Stimulated activated naive CD4-positive, alpha-beta T cell (primary cell): ENCODE results near the gene GPR87.

Experiments
- DNase-seq, 6 experiments: peaks; one replicate each; lab custom pipeline; 2025; lab: John Stamatoyannopoulos, UW

Gene GPR87

DNA sequence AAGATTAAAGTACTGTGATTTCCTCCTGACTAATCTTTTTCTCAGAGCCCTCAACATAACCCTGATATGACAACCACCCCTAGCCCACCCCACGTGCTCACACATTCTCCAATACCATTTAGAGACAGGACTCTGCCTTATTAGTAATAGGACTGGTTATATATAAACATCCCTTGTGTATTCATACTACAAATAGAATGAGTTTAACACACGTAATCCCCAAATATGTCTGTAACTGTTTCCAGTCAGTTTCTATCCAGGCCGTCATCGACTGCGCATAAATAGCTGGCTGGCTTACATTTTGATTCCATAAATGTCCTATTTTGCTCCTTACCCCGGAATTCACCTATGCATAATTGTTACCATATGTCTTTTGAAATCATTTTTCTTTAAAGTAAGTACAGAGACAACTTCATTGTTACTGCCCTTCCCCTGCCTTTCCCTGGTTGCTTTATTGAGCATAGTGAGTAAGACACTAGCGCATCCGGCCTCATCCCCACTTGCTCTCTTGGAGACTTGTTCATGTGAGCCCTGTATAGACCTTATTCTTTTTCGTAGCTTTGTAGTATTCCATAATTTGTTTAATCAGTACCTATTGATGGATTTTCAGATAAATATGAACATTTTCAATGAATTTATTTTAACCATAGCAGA, 34.8 kb downstream of the GPR87 start:
- DNase-seq = no peak

DNA sequence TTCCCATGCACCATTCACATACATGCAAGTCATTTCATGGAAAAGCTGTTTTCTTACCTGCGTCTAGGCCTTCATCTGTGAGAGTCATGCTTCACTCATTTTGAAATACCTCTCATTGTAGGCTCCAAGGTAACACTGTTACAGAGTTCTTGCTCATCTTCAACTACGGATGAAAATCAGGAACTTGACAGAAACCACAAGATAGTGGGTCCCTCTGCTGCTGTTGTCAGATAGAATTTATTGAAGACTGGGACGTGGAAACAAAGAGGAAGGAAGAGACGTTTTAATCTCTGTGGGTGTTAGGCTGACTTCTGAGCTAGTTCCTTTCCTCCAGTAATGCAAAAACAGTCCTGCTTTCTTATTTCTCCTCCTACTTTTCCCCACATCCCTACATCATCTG, 38.4 kb downstream of the GPR87 start, which contains the start of gene P2RY14:
Gene P2RY14, minus strand, starts transcription at position 313 of the 400 bp plus-strand sequence. CDS start 64,226 bp downstream, outside the sequence.
- DNase-seq = peak in 2 of 6 experiments; percentile 5 to 9

DNA sequence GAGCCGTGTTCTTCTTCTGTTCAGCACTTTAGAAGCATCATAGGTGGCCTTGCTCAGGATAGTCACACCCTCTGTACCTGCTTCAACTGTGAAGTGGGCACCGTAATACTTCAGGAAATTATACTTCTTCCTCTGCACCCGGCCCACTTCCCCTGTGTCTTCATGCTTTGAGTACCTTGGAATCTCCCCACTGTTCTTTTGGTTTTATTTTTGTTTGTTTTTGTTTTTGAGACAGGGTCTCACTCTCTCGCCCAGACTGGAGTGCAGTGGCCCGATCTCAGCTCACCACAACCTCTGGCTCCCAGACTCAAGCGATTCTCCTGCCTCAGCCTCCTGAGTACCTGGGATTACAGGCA, 40.0 kb downstream of the GPR87 start:
- peak in 5 of 6 experiments; percentile 1 to 36 (median 10) for DNase-seq

DNA sequence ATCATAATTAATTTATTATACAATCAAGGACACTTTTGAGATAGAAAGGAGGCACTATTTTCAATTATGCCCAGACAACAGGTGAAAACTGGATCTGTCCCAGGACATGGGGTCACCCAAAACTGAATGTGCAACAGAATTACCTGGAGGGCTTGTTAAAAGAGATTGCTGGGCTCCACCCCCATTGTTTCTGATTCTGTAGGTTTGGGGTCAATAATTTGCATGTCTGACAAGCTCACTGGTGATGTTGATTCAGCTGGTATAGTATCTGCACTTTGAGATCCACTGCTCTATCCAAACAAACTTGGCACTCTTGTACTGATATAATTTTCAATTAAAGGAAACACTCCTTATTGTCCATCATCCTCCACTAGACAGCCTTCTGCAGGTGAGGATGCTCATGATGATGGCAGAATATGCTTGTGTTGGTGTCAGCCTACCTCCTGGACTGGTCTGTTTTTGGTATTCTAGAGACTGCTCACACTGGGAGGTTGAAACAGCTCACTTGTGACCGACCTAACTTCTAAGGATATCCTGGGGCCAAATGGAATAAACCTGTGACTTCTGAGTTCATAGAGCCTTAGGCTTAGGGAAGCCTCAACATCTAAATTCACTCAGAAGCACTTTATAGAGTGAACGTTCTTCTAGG, 40.5 kb downstream of the GPR87 start:
- no peak for DNase-seq

DNA sequence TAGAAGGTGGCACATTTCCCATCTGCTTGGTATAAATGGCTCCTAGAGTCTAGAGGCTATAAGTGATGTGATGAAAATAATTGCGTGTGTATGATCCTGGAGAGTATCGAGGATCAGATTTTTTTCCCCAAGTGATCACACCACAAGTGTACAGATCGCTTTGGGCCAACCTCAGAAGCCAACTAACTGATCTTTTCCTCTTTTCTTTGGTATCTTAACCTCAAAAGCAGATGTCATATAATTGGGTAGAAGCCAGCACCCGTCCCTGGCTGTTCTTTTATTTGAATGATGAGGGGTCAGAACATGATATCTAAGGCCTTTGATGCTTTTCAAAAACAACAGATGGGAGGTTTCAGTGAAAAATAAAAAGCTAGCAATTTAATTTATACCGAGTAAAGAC, 41.5 kb downstream of the GPR87 start:
- DNase-seq = no peak

DNA sequence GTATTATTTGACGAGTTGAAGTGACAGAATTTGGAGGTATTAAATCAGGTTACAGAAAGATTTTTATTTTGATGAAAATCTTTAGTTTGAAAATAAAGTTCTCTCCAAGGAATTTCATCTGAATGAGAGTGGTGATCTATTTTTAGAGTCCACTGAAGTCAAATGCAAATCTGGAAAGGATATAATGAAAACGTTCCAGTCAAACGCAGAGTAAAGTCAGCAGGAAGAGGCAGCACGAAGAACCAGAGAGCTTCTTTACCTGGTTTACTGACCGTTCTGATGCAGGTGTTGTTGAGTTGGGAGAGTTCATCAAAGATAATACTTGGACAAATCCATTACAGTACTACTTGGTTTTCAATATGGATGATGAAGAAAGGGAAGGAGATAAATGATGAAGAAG, 47.0 kb downstream of the GPR87 start:
- DNase-seq = no peak

DNA sequence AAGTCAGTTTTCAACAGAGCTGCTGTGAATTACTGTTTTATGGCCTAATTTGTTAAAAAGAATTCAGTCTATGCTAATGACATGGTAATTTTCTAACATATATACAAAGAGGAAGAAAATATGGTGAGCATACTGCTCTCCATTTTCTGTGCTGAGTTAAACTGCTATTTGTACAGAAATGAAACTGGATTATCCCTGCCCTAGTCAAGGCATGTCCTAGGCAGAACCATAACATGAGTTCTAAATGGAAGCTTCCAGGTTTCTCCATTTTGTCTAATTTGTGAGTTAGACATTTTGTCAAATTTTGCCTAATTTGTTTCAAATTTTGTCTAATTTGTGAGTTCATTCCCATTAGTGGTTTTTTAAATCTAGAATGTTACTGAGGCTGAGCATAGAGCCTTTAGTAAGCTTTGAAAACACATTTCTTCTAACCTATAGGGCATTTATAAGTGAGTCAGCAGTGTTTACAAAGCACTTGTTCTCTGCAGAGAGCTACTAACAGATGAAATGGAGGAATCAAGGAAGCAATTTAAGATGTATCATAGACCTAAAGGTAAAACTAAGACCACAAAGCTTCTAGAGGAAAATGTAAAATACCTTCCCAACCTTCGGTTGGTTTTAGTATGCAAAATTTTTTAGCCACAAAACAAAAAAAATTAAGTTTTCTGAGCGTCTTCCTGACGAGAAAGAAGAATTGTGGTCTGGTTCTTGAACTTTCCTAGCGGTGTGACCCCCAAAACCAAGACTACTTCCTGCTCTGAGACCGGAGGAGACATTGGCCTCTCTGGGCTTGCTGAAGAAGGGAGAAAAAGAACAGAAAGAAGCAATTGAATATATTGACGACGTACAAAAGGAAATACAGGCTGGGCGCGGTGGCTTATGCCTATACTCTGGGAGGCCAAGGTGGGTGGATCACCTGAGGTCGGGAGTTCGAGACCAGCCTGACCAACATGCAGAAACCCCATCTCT, 48.1 kb downstream of the GPR87 start:
- peak in 2 of 6 experiments; percentile 4 to 24 for DNase-seq

DNA sequence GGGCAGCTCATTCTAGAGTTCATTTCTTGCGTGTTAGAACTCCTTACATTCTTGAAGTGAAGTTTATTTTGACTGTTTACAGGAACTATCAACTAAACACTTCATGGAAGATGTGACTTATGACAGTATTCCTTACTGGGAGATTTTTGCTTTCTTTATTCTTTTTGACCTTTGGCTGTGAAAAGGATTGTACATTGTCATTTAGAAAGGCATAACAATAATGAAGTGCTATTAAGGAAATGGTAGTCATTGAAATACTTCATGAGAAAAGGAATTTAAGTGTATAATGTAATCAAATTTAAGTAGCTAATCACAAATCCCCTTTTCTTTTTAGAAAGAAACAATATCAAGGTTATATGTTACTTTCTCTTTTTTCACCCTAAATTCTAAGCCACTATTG, 49.6 kb downstream of the GPR87 start:
- no peak for DNase-seq

DNA sequence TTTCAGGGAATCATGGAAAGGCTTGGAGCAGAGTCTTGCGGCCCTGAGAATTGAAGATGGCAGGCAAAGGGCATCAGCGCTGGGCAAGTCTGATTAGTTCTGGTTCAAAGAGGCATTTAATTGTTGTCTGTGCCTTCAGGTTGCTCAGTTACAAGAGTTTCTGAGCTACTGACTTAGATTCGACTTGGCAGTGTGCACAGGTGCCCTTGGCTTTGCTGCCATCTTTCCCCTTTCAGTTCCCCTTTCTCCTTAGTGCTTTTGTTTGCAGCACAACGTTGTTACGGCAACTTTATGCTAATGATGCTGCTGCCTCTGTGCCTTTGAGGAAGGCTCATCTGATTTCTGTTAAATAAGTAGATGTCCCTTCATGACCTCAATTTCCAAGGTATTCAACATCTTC, 50.8 kb downstream of the GPR87 start:
- DNase-seq = no peak

DNA sequence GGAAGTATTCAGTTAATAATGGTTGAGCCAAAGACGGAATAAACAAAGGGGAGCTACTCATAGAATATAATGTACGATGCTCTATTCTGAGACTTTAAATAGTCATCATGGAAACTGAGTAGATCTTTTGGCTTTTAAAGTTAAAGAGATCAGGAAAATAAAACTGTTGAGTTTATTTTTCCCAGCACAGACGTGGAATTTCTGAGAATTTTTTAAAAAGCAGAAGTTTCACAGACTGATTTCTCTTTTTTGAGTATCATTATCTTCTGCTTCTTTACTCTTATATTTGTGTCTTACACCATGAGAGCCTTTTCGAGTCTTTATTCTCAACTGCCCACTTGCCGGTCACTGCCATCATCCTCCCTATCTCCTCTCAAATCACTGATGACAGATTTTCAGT, 51.5 kb downstream of the GPR87 start:
- DNase-seq = no peak

DNA sequence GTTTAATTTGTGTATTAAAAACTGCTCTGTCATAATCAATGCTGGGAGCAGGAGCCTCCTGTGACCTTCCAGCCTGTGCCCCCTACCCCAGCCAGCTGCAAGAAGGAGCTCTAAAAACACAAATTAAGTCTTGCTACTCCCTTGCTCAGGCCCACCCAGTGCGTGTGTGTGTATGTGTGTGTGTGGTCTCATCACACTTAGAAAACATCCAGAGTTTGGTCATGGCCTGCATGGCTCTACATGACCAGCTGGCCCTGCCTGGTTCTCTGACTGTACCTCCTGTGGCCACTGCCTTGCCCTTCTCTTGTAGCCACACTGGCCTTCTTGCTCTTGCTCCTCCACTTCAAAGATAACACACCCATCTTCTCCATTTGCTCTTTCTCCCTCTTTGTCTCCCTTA, 52.0 kb downstream of the GPR87 start:
- DNase-seq = no peak

DNA sequence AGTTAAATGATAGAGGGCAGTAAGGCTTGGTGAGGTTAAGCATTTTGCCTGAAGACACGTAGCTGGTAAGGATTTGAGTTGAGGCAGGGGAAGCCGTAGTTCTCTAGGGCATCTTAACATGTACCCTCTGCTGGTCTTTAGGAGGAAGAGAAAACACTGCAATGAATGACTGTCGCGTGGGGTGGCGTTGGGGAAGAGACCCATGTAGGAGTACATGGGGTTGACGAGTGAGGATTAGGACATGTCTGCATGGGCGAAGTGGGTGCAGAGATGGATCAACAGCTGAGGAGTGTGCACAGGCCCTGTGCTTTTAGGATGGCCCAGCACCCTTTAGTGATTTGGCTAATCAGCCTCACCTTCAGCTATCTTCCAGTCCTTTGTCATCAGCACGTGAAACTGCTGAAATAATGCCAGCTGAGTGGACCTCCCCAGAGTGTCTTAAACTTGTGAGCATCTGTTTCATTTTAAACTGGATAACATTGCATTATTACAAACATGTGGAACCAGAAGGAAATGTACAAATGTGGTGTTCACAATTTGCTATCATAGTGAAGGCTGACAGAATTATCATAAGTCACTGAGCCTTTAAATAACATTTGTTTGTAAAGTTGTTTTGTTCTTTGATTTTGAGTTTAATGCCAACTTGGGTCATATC, 53.6 kb downstream of the GPR87 start:
- DNase-seq = no peak

DNA sequence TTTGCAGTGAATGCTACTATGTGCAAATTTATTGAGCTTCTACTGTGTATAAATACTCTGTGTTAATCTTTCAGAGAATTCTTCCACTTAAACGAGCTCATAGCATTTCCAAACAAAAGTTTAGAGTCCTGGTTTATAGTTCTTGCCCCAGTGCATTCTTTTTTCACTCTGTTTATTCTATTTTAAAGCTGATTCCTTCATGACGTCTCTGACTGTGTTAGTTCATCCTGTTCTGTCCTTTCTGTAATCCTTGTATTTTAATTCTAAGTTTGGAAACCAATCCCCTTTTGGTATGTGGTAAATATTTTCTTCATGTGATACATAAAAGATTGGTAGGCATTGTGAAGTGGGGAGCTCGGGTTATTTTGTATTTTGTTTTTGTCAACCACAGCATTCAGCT, 57.0 kb downstream of the GPR87 start:
- DNase-seq = no peak

DNA sequence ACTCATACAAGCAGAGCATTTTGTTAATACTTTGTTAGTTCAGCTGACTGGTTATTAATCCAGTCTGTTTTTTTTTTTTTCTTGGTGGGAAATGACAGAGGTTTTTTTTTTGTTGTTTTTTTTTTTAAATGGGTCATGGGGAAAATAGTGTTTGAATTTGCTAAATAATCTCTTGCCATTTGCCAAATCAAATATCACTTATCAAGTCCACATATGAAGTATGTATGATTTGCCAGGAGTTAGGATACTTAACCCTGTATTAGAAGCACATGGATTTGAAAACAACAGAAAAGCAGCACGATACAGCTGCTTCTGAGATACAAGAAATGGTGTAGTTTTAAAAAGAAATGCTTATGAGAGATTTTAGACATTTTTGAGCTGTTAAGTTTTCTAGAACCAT, 59.9 kb downstream of the GPR87 start:
- DNase-seq = no peak

DNA sequence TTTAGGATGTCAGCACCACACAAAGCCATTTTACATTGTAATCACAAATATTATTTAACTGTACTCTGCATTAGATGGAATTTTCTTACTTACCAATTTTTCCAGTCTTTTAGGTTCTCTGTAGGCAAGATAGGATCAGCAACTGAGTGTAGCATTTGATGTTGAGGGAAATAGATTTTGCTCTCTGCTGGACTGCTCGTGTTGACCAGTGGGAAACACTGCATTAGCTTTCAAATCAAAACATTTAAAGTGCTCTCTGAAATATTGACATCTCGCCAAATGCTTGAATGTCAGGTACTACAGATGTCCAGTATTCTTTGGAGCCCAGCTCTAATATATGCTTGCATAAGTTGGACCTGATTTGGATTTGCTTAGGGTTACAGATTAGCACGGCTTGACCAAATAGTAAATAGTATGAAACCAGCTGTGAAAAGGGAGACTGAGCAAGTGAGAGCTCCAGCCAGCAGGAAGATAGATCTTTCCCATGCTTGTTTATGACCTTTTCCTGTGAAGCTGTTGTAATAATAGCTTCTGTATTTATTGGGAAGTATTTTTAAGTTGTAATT, 67.8 kb downstream of the GPR87 start:
- DNase-seq = no peak
